H1 (cell line): Measurements from ENCODE around the gene FTL. TPM values are rescaled to one million over a fixed set of nuclear protein-coding genes. Genes with fewer than 3 reads are reported as not detected.
A peak's percentile ranks its signal among the peaks of the same experiment; 100 is the strongest.

Source experiments
- CTCF ChIA-PET: fragments of 300-600 bp; sonication (Branson Sonifier 250); formaldehyde crosslinking; loops from one replicate; lab custom pipeline; 2021; ENCODE audit not compliant: partially characterized antibody; lab: Charles Lee
- POLR2A ChIA-PET: fragments of 300-600 bp; sonication (Branson Sonifier 250); formaldehyde crosslinking; loops from one replicate; lab custom pipeline; 2021; ENCODE audit warnings: inconsistent platforms; ENCODE audit not compliant: partially characterized antibody; lab: Charles Lee
- DNase-seq, 2 experiments: peaks; one replicate each; pipeline versions ENCODE4 v3.0.0 to v3.0.0-alpha.2; 2010 to 2022; ENCODE audit warnings: low spot score in 2 of 2, low read depth in 1 of 2, mixed read lengths in 1 of 2
- FAIRE-seq: peaks from 2 replicates; lab custom pipeline; 2011; peaks lifted over from hg19 to GRCh38; lab: Jason Lieb, UNC
- H2AFZ ChIP-seq: 2 replicates; pipeline ENCODE4 v1.8.1; 2012; ENCODE audit warnings: low read length, inconsistent platforms
- H2AK5ac ChIP-seq: 2 replicates; pipeline ENCODE4 v1.6.1; 2013; ENCODE audit warnings: low read depth, low read length
- H2BK120ac ChIP-seq: replicated peaks from 2 replicates; pipeline ENCODE3; 2013; ENCODE audit warnings: low read depth, low read length, inconsistent platforms
- H2BK12ac ChIP-seq: 2 replicates; pipeline ENCODE4 v1.6.1; 2013; ENCODE audit warnings: low read depth, low read length
- H2BK15ac ChIP-seq: 2 replicates; pipeline ENCODE4 v1.6.1; 2013; ENCODE audit warnings: low read length
- H2BK20ac ChIP-seq: 2 replicates; pipeline ENCODE4 v1.6.1; 2013; ENCODE audit warnings: low read length
- H2BK5ac ChIP-seq: 2 replicates; pipeline ENCODE4 v1.6.1; 2013; ENCODE audit warnings: low read depth, low read length
- H3K14ac ChIP-seq: 2 replicates; pipeline ENCODE4 v1.6.1; 2013; ENCODE audit warnings: inconsistent platforms; ENCODE audit not compliant: insufficient read length
- H3K18ac ChIP-seq: 2 replicates; pipeline ENCODE4 v1.6.1; 2013; ENCODE audit warnings: low read length; ENCODE audit errors: extremely low read depth
- H3K23ac ChIP-seq: 2 replicates; pipeline ENCODE4 v1.6.1; 2013; ENCODE audit warnings: inconsistent platforms; ENCODE audit not compliant: insufficient read length
- H3K23me2 ChIP-seq: 2 replicates; pipeline ENCODE4 v1.6.1; 2013; ENCODE audit warnings: low read depth, low read length
- H3K27ac ChIP-seq: 2 replicates; pipeline ENCODE4 v1.6.1; 2011; ENCODE audit warnings: low read depth, low read length, inconsistent platforms
- H3K27me3 ChIP-seq, 4 experiments: replicated peaks in 1 of 4; 1 replicate in 1 of 4; 2 replicates in 3 of 4; pipeline versions ENCODE4 v1.6.1 to v1.8.1; 2011 to 2013; ENCODE audit warnings: low read length in 3 of 4, mild to moderate bottlenecking in 3 of 4, inconsistent platforms in 2 of 4, mixed read lengths in 2 of 4, moderate library complexity in 1 of 4; ENCODE audit not compliant: control insufficient read depth in 3 of 4, insufficient read depth in 3 of 4; ENCODE audit errors: extremely low read depth in 1 of 4
- H3K36me3 ChIP-seq, 4 experiments: 2 replicates each; pipeline versions ENCODE4 v1.6.1 to v1.8.1; 2011 to 2013; ENCODE audit warnings: mild to moderate bottlenecking in 4 of 4, low read length in 3 of 4, moderate library complexity in 2 of 4, control low read depth in 1 of 4, inconsistent platforms in 1 of 4; ENCODE audit not compliant: insufficient read depth in 4 of 4, control insufficient read depth in 2 of 4
- H3K4ac ChIP-seq: replicated peaks from 2 replicates; pipeline ENCODE3; 2013; ENCODE audit warnings: low read length, low read depth, mixed read lengths, inconsistent platforms; ENCODE audit not compliant: insufficient read length
- H3K4me1 ChIP-seq, 4 experiments: replicated peaks in 1 of 4; 1 replicate in 1 of 4; 2 replicates in 3 of 4; pipeline versions ENCODE4 v1.6.1 to v1.8.1; 2011 to 2013; ENCODE audit warnings: low read length in 3 of 4, inconsistent platforms in 2 of 4, mixed read lengths in 1 of 4; ENCODE audit not compliant: insufficient read depth in 4 of 4, control insufficient read depth in 3 of 4
- H3K4me2 ChIP-seq, 2 experiments: 2 replicates each; pipeline versions ENCODE4 v1.6.1 to v1.8.1; 2011 to 2013; ENCODE audit warnings: low read depth in 2 of 2, low read length in 2 of 2, control low read depth in 1 of 2, inconsistent platforms in 1 of 2, mild to moderate bottlenecking in 1 of 2; ENCODE audit not compliant: insufficient read depth in 1 of 2
- H3K4me3 ChIP-seq, 4 experiments: fragments of 200-600, 300-600 bp in 1 of 4; sonication (generic), shearing (Covaris generic), sonication (Bioruptor Twin) in 1 of 4; 2 replicates each; pipeline versions ENCODE4 v1.5.1 to v1.8.1; 2011 to 2016; ENCODE audit warnings: low read length in 4 of 4, low read depth in 3 of 4, control low read depth in 2 of 4, inconsistent platforms in 2 of 4, mild to moderate bottlenecking in 2 of 4, mixed read lengths in 1 of 4, moderate library complexity in 1 of 4; ENCODE audit not compliant: insufficient read depth in 2 of 4; ENCODE audit errors: extremely low read depth in 1 of 4
- H3K56ac ChIP-seq: replicated peaks from 2 replicates; pipeline ENCODE3; 2013; ENCODE audit warnings: low read depth, mild to moderate bottlenecking, mixed read lengths, low read length, inconsistent platforms; ENCODE audit not compliant: insufficient read length
- H3K79me1 ChIP-seq: 2 replicates; pipeline ENCODE4 v1.6.1; 2013; ENCODE audit warnings: low read depth, low read length, control low read depth
- H3K79me2 ChIP-seq, 2 experiments: 2 replicates each; pipeline versions ENCODE4 v1.6.1 to v1.8.1; 2012 to 2013; ENCODE audit warnings: low read length in 2 of 2, mild to moderate bottlenecking in 2 of 2, inconsistent platforms in 1 of 2; ENCODE audit not compliant: insufficient read depth in 2 of 2, control insufficient read depth in 1 of 2
- H3K9ac ChIP-seq, 4 experiments: replicated peaks in 1 of 4; 1 replicate in 1 of 4; 2 replicates in 3 of 4; pipeline versions ENCODE4 v1.6.1 to v1.8.1; 2011 to 2013; ENCODE audit warnings: low read depth in 3 of 4, low read length in 3 of 4, control low read depth in 2 of 4, mild to moderate bottlenecking in 2 of 4, moderate library complexity in 2 of 4, inconsistent platforms in 1 of 4; ENCODE audit errors: extremely low read depth in 1 of 4
- H3K9me3 ChIP-seq, 2 experiments: 2 replicates each; pipeline versions ENCODE4 v1.6.1 to v1.8.1; 2012 to 2013; ENCODE audit warnings: mild to moderate bottlenecking in 2 of 2, moderate library complexity in 2 of 2, control low read depth in 1 of 2, inconsistent platforms in 1 of 2, low read depth in 1 of 2, low read length in 1 of 2, mixed read lengths in 1 of 2; ENCODE audit not compliant: insufficient read depth in 2 of 2
- H4K20me1 ChIP-seq, 2 experiments: replicated peaks in 1 of 2; 2 replicates each; pipeline versions ENCODE3 to v1.8.1; 2011 to 2013; ENCODE audit warnings: inconsistent platforms in 2 of 2, low read length in 2 of 2, mild to moderate bottlenecking in 1 of 2; ENCODE audit not compliant: insufficient read depth in 2 of 2, control insufficient read depth in 1 of 2
- H4K5ac ChIP-seq: 2 replicates; pipeline ENCODE4 v1.6.1; 2013; ENCODE audit warnings: low read length, low read depth, mixed read lengths, inconsistent platforms; ENCODE audit not compliant: insufficient read length
- H4K8ac ChIP-seq: 2 replicates; pipeline ENCODE4 v1.8.0; 2013; ENCODE audit warnings: mild to moderate bottlenecking, moderate library complexity, low read length, inconsistent platforms; ENCODE audit not compliant: insufficient read depth; ENCODE audit errors: extremely low read depth
- H4K91ac ChIP-seq: replicated peaks from 2 replicates; pipeline ENCODE3; 2013; ENCODE audit warnings: low read length, mixed read lengths, inconsistent platforms; ENCODE audit not compliant: insufficient read length
- RAD21 ChIP-seq, 2 experiments: IDR thresholded peaks in 1 of 2; conservative IDR thresholded peaks in 1 of 2; 2 replicates each; pipeline ENCODE4 v1.6.1; 2011; ENCODE audit warnings: low read depth in 2 of 2, low read length in 2 of 2, improper control_type of control experiment in 1 of 2, inconsistent platforms in 1 of 2, mild to moderate bottlenecking in 1 of 2, moderate library complexity in 1 of 2
- WGBS, 2 experiments: shearing (Covaris generic) in 1 of 2; methylation state at CpG; one replicate each; pipeline versions ENCODE4 v1.1.6 to v1.1.7; 2013 to 2015; ENCODE audit warnings: low lambda C conversion rate in 2 of 2, mixed read lengths in 2 of 2, inconsistent platforms in 1 of 2, low coverage in 1 of 2, missing lambda C conversion rate in 1 of 2; ENCODE audit not compliant: insufficient replicate concordance in 2 of 2, insufficient coverage in 1 of 2, insufficient read length in 1 of 2; ENCODE audit errors: extremely low coverage in 1 of 2, missing lambda C conversion rate in 1 of 2; 5-methylcytosine and 5-hydroxymethylcytosine counted together
- polyA plus RNA-seq, 7 experiments: library from polyadenylated mRNA; depleted of rRNA in 3 of 7; stranded (reverse) in 5 of 7; unstranded in 2 of 7; fragments of >200 nt in 5 of 7; fragments of 200-250 nt in 2 of 7; gene quantifications; 1 replicate in 5 of 7; 2 replicates in 1 of 7; 4 replicates in 1 of 7; pipeline versions ENCODE4 v1.2.1 to v1.2.3, GENCODE V29; 2011 to 2013; ENCODE audit warnings: missing spikeins in 2 of 7, mixed read lengths in 2 of 7
- total RNA-seq: library from RNA; stranded (reverse); fragmentation: NEBNext Ultra II Directional; extraction: Animal tissue kit (Norgen Biotek cat#: 25700); gene quantifications from 2 replicates; pipeline ENCODE4 v1.2.1, GENCODE V29; 2021
- TF ChIP-seq, protein P1 (sequence below): IDR thresholded peaks from 2 replicates; pipeline ENCODE4 v1.6.1; 2012; ENCODE audit warnings: inconsistent platforms
- TF ChIP-seq, protein P2 (sequence below), 3 experiments: IDR thresholded peaks; 1 replicate in 2 of 3; 2 replicates in 1 of 3; pipeline versions ENCODE4 v1.5.1 to v1.6.1; 2011; ENCODE audit warnings: low read length in 3 of 3, mild to moderate bottlenecking in 3 of 3, inconsistent platforms in 2 of 3, low read depth in 1 of 3, moderate library complexity in 1 of 3; ENCODE audit not compliant: insufficient read depth in 1 of 3; ENCODE audit errors: control extremely low read depth in 1 of 3

Gene FTL
- total and polyA plus RNA-seq, 2 of the 8 experiments (the other 6 are each of a cell fraction or from before 2014, with no cell fraction given): 1,751 to 2,427 TPM

DNA sequence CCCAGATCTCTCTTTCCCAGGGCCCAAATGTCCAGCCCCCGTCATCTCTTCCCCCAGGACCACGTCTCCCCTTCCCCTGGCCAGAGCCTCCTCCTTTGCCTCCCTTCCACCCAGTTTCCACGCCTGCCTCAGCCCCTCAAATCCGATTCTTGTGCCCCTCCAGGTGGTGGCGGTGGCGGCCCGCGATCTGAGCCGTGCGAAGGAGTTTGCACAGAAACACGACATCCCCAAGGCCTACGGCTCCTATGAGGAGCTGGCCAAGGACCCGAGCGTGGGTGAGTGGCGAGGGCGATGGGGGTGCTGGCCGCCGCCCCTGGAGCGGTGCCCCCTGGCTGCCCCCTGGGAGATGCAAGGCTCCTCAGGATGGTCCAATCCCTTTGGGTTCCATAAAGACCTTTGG, 30.3 kb upstream of the FTL start:
- Histone ChIP-seq H3K56ac (no peak overlapping the region), H4K20me1 (no peaks in the 10 kb centered on the region), H3K4me1 (peaks cover 3 to 8% (median 6%) of the 10 kb centered on the region in 4 experiments; a peak in 6 of 7 replicates), H3K36me3 (no peaks in the 10 kb centered on the region), H3K23ac (no peak overlapping the region), H3K4me3 (no peak overlapping the region), H3K4ac (no peak overlapping the region), H3K23me2 (no peaks in the 10 kb centered on the region; the same call in 1 of the 2 replicates), H4K91ac (no peak overlapping the region), H3K14ac (no peak overlapping the region), H2BK12ac (no peak overlapping the region), H2BK15ac (no peak overlapping the region), H2BK5ac (no peak overlapping the region), H2AFZ (no peak overlapping the region), H3K27ac (no peak overlapping the region), H2AK5ac (no peak overlapping the region), H3K18ac (no peak overlapping the region), H3K79me2 (no peaks in the 10 kb centered on the region), H3K9me3 (no peaks in the 10 kb centered on the region), H2BK20ac (no peak overlapping the region), H3K79me1 (no peaks in the 10 kb centered on the region; the same call in 1 of the 2 replicates), H3K4me2 (no peak overlapping the region; a peak in 1 of 4 replicates), H3K27me3 (peaks cover 0 to 14% (median 10%) of the 10 kb centered on the region in 4 experiments; a peak in 5 of 7 replicates), H2BK120ac (no peak overlapping the region), H4K8ac (no peak overlapping the region), H3K9ac (no peak overlapping the region), H4K5ac (no peak overlapping the region)
- FAIRE-seq: no peak
- CTCF ChIA-PET: interaction anchor here (0.6 to 1.9 kb wide), 13 partner anchors 10 to 93 kb away, joined by 3 to 18 read pairs (median 4); no protein-coding TSS in a partner anchor
- TF ChIP-seq RAD21 (IDR thresholded peaks at IDR 0.05 in 1 of 2, conservative IDR thresholded peaks at IDR 0.05 in 1 of 2; ENCODE audit: low read depth in 2 of 2, low read length in 2 of 2): peak; percentile 68 to 72
- TF ChIP-seq, protein P1, sequence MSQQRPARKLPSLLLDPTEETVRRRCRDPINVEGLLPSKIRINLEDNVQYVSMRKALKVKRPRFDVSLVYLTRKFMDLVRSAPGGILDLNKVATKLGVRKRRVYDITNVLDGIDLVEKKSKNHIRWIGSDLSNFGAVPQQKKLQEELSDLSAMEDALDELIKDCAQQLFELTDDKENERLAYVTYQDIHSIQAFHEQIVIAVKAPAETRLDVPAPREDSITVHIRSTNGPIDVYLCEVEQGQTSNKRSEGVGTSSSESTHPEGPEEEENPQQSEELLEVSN: no peak
- TF ChIP-seq, protein P2, sequence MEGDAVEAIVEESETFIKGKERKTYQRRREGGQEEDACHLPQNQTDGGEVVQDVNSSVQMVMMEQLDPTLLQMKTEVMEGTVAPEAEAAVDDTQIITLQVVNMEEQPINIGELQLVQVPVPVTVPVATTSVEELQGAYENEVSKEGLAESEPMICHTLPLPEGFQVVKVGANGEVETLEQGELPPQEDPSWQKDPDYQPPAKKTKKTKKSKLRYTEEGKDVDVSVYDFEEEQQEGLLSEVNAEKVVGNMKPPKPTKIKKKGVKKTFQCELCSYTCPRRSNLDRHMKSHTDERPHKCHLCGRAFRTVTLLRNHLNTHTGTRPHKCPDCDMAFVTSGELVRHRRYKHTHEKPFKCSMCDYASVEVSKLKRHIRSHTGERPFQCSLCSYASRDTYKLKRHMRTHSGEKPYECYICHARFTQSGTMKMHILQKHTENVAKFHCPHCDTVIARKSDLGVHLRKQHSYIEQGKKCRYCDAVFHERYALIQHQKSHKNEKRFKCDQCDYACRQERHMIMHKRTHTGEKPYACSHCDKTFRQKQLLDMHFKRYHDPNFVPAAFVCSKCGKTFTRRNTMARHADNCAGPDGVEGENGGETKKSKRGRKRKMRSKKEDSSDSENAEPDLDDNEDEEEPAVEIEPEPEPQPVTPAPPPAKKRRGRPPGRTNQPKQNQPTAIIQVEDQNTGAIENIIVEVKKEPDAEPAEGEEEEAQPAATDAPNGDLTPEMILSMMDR (IDR thresholded peaks at IDR 0.05; ENCODE audit: control extremely low read depth in 1 of 3, insufficient read depth in 1 of 3, low read depth in 1 of 3, low read length in 3 of 3): peak; percentile 34 to 54 (median 47)
- WGBS, 2 experiments: 63% methylated on average over 12 of the region's 19 CpGs; no CpG with 5 or more reads in 1 of the 2 experiments
- POLR2A ChIA-PET: interaction anchor here (1.0 to 1.6 kb wide), 7 partner anchors 9 to 62 kb away, joined by 3 to 8 read pairs (median 5); no protein-coding TSS in a partner anchor
- DNase-seq: peak in 1 of 2 experiments; percentile 57
